ENCODE data around the gene ITGB3.

DNA sequence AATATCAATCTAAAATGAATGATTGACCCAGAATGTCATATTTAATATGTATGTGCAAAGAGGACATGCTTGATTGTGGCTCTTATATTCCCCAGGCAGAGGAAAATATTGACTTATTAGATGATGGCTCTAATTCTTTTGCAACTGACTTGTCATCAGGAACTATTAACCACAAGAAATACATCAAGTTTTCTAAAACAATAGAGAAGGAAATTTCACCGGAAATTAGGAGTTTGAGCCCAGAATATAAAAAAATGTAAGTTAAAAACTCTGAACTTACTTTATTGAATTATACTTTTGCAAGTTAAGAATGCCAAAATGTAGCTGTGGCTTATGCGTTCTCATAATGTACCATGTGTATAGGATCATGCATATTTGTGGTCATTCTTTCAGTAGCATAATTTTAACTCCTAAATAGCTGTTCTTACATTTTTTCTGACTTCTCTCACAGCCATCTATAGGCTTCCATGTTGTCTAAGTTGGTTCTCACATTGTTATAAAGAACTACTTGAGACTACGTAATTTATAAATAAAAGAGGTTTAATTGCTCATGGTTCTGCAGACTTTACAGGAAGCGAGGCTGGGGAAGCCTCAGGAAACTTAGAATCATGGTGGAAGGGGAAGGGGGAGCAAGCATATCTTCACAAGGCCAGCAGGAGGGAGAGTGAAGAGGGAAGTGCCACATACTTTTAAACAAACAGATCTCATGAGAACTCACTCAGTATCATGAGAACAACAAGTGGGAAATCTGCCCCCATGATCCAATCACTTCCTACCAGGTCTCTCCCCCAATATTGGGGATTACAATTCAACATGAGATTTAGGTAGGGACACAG lies 81.7 kb downstream of the ITGB3 start:
- no peak for TF ChIP-seq POLR2AphosphoS5 (IDR thresholded peaks at IDR 0.05; ENCODE audit: low read depth, low read length)
- TF ChIP-seq EP300 (IDR thresholded peaks at IDR 0.05; ENCODE audit: borderline replicate concordance in 1 of 2, low read depth in 2 of 2, low read length in 2 of 2): no peak
- no peak for TF ChIP-seq CTCF (IDR thresholded peaks at IDR 0.05; ENCODE audit: control extremely low read depth in 1 of 3, insufficient read depth in 1 of 3, low read depth in 1 of 3, low read length in 3 of 3)
- no peak for TF ChIP-seq MAX (IDR thresholded peaks at IDR 0.05)
- no peak for TF ChIP-seq CEBPB (IDR thresholded peaks at IDR 0.05; ENCODE audit: low read depth, low read length)
- no peak for TF ChIP-seq EZH2 (IDR thresholded peaks at IDR 0.05; ENCODE audit: low read depth, low read length, severe bottlenecking)
- TF ChIP-seq TAF1 (IDR thresholded peaks at IDR 0.05; ENCODE audit: low read depth, low read length): no peak
- no peak for TF ChIP-seq YY1 (IDR thresholded peaks at IDR 0.05; ENCODE audit: low read depth, low read length)
- no peak for TF ChIP-seq RAD21 (IDR thresholded peaks at IDR 0.05 in 1 of 2, conservative IDR thresholded peaks at IDR 0.05 in 1 of 2; ENCODE audit: low read depth in 2 of 2, low read length in 2 of 2)
- no peak for TF ChIP-seq POLR2A (IDR thresholded peaks at IDR 0.05; ENCODE audit: control extremely low read depth in 1 of 2, low read depth in 2 of 2, low read length in 2 of 2)
- TF ChIP-seq PHF8 (conservative IDR thresholded peaks at IDR 0.05; ENCODE audit: low read depth, low read length): no peak
- no peak for TF ChIP-seq ZNF274 (IDR thresholded peaks at IDR 0.05; ENCODE audit: borderline replicate concordance, extremely low read depth, low read length)
- no peak for TF ChIP-seq SUZ12 (IDR thresholded peaks at IDR 0.05; ENCODE audit: low read length)
